AG09319 (cell line): ENCODE results near the gene KRT72.

Experiments used
- DNase-seq: peaks from one replicate; pipeline ENCODE4 v3.0.0-alpha.2; 2010; ENCODE audit warnings: low read depth; ENCODE audit errors: extremely low read depth
- CTCF ChIP-seq: IDR thresholded peaks from 2 replicates; pipeline ENCODE4 v1.5.1; 2011; ENCODE audit warnings: low read depth, mild to moderate bottlenecking, inconsistent platforms, low read length, moderate library complexity

The KRT72 gene

GRCh38 chr12:52613384-52614030, 12.2 kb upstream of the KRT72 start:
- no peak for DNase-seq
- no peak for TF ChIP-seq CTCF

GRCh38 chr12:52612431-52613383, 11.4 kb upstream of the KRT72 start:
- DNase-seq = no peak
- no peak for TF ChIP-seq CTCF

GRCh38 chr12:52611080-52611468, 9.8 kb upstream of the KRT72 start:
- no peak for DNase-seq
- TF ChIP-seq CTCF = no peak

- no peak for DNase-seq
- no peak for TF ChIP-seq CTCF
Measured at GRCh38 chr12:52608826-52609630, 7.8 kb upstream of the KRT72 start.

GRCh38 chr12:52608161-52608560, 6.9 kb upstream of the KRT72 start:
- no peak for DNase-seq
- TF ChIP-seq CTCF = no peak

- TF ChIP-seq CTCF = no peak
- no peak for DNase-seq
Measured at GRCh38 chr12:52607314-52607713, 6.1 kb upstream of the KRT72 start.
